Fibroblast of pulmonary artery (primary cell): Measurements from ENCODE around the gene TENM4.

Experiments used
- DNase-seq: peaks from one replicate; pipeline ENCODE4 v3.0.0-alpha.2; 2010; ENCODE audit warnings: low read depth
- H3K4me3 ChIP-seq: replicated peaks from 2 replicates; pipeline ENCODE4 v1.5.1; 2011; ENCODE audit warnings: low read depth, mild to moderate bottlenecking, control low read depth, low read length, moderate library complexity
- TF ChIP-seq, protein P1 (sequence below): IDR thresholded peaks from 2 replicates; pipeline ENCODE4 v1.5.1; 2011; ENCODE audit warnings: mild to moderate bottlenecking, control low read depth, low read length, inconsistent platforms; ENCODE audit errors: missing control alignments

The TENM4 gene

DNA sequence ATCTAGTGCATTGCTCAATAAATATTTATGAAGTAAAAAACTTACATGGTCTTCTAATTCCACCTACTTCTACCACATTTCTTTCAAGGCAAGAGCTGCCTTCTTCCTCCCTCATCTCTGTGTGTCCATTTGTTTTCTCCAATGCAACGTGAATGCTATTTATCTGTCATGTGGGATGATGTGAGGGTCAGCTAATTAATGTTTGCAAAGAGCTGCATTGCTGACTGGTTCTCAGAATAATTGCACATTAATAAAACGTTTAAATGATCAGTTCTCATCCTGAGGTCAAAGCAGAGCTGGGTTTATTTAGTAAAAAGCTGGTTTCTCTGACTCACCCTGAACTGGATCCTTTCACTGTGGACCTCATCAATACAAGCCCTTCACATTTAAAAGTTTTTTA is 8.7 kb downstream of the TENM4 start:
- TF ChIP-seq, protein P1, sequence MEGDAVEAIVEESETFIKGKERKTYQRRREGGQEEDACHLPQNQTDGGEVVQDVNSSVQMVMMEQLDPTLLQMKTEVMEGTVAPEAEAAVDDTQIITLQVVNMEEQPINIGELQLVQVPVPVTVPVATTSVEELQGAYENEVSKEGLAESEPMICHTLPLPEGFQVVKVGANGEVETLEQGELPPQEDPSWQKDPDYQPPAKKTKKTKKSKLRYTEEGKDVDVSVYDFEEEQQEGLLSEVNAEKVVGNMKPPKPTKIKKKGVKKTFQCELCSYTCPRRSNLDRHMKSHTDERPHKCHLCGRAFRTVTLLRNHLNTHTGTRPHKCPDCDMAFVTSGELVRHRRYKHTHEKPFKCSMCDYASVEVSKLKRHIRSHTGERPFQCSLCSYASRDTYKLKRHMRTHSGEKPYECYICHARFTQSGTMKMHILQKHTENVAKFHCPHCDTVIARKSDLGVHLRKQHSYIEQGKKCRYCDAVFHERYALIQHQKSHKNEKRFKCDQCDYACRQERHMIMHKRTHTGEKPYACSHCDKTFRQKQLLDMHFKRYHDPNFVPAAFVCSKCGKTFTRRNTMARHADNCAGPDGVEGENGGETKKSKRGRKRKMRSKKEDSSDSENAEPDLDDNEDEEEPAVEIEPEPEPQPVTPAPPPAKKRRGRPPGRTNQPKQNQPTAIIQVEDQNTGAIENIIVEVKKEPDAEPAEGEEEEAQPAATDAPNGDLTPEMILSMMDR: no peak
- DNase-seq: no peak
- no peak overlapping the region for H3K4me3 ChIP-seq

DNA sequence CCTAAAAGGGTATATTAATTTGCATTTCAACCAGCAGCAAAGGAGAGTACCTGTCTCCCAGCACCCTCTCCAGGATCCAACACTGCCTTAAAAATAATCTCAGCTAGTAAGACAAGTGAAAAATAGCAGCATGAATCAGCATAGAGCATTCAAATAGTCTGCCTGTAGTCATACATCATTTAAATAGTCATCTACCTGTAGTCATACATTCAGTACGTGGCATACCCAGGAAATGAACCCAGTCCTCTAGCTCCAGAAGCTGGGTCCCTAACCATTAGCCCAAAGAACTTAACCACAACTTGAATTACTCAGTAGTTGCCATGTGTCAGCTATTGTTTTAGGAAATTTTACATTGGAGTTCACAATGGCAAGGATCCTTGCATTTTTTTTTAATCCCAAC is 9.3 kb downstream of the TENM4 start:
- no peak for DNase-seq
- TF ChIP-seq, protein P1: no peak
- H3K4me3 ChIP-seq: no peak overlapping the region

DNA sequence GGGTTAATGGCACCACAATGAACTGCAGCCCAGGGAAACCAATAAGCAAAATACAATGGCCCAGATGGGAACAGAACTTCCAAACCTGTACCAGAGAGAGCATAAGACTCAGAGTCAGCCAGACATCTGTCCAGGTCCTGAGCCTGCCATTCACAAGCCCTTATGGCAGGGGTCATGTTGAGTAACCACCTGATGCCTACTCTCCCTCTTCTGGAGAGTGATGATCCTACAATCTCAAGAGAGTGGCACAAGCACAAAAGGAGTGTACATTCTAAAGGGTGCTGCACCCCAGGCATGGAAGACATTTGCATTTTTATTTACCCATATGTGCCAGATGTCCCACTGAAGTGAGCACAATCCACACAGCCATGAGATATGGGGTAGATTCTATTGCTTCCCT is 10.6 kb downstream of the TENM4 start:
- TF ChIP-seq, protein P1: no peak
- no peak overlapping the region for H3K4me3 ChIP-seq
- DNase-seq: no peak

DNA sequence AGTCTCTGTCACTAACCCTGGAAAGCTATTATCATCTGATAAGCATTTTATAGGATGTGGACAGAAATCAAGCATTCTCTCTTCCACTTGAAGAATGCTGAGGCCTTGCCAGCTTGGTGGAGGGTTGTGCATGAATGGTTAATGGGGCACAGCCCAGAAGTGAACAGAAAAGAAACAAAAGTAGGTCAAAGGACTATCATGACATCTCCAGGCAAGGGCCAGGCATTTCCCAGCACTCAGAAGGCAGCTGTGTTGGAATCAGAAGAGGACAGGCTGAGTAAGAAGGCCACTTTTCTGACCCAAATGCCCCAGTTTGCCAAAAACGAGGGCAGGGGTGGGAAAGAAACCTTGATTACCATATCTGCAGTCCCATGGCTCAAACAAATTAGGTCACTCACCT is 12.4 kb downstream of the TENM4 start:
- TF ChIP-seq, protein P1: no peak
- no peak for DNase-seq

DNA sequence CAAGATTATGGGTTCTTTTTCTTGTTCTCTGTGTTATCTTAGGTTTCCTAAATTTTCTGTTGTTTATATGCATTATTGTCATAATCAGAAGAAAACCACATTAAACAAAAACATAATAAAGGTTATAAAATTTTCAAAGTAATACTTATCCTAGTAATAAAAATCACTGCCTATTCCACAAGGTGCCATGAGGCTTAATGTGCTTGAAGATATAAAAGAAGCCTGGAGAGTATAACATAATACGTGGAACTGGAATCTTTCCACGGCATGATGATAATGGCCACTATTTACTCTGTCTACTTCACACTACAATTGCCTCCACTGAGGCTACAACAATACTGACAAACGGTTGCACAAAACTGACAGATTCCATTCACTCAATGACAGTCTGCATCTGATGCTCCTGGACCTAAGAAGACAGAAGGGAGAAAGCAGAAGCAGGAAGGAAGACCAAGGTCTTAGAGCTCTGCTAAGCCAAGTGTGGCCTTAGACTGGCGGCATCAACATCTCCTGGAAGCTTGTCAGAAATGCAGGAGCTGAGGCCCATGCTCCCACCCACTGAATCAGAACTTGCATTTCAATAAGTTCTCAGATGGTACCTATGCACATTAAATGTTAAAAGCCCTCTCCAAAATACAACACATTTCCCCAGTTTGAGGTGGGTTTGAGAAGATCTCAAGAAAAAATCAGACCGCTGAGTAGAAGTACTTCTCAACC is 13.1 kb downstream of the TENM4 start:
- DNase-seq: no peak
- no peak overlapping the region for H3K4me3 ChIP-seq
- TF ChIP-seq, protein P1: no peak

More for the DNA sequence above, 12.4 kb downstream of the TENM4 start:
- H3K4me3 ChIP-seq: no peak overlapping the region

DNA sequence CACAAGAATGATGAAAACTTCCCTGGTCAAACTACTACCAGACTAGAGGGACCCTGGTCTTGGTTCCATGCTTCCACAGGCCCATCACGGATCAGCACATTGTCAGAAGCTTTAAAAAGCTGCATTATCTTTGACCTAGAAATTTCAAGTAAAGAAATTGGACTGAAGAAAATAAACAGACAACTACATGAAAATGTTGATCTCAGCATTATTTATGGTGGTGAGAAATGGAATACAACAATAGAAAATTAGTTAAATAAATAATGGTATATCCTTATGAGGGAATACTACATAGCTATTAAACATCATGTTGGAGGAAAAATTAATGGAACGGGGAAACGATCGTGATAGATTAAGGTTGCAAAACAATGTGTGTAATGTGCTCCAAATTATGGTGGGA is 13.7 kb downstream of the TENM4 start:
- no peak overlapping the region for H3K4me3 ChIP-seq
- TF ChIP-seq, protein P1: no peak
- no peak for DNase-seq

DNA sequence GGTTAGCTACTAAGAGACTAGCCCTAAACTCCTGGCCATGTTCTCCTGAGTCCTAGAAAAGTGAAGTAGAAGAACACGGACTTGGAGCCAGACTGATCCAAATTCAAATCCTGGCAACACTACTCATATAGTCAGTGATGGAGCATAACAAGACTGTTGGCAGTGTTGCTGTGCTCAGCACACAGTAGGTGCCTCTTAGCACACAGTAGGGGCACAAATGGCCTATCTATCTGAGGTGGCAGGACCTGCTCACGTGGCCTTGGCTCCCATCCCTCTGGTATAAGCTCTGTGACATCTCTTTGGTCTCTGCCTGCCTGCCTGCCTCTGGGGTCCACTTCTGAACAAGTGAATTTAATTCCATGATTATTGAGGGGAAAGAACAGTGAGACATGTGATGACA is 15.4 kb downstream of the TENM4 start:
- TF ChIP-seq, protein P1: no peak
- H3K4me3 ChIP-seq: no peak overlapping the region
- DNase-seq: no peak
